DMS53 treated with DMSO at 0.1 percent for 48 hours (cell line): Measurements from ENCODE around the gene EWSR1.
"Not testable (repeated sequence)": the region's sequence is repeated elsewhere in the genome, so short reads cannot be mapped to it uniquely, and the experiment has no call there.

Experiments
- DNase-seq: peaks from one replicate; lab custom pipeline; 2025; ENCODE audit not compliant: unreplicated experiment; lab: John Stamatoyannopoulos, UW

EWSR1 gene

GRCh38 chr22:29245626-29246385, 22.3 kb upstream of the EWSR1 start:
- no peak for DNase-seq

- not testable (repeated sequence) for DNase-seq
Measured at GRCh38 chr22:29247891-29248290, 20.2 kb upstream of the EWSR1 start.

- no peak for DNase-seq
Measured at GRCh38 chr22:29251265-29251664, 16.8 kb upstream of the EWSR1 start.

GRCh38 chr22:29251981-29252911, 15.8 kb upstream of the EWSR1 start:
- no peak for DNase-seq

GRCh38 chr22:29253561-29254285, 14.3 kb upstream of the EWSR1 start:
- no peak for DNase-seq

GRCh38 chr22:29254286-29254660, 13.8 kb upstream of the EWSR1 start:
- no peak for DNase-seq

GRCh38 chr22:29255064-29255621, 12.9 kb upstream of the EWSR1 start:
- DNase-seq, result no peak

- DNase-seq, result no peak
Measured at GRCh38 chr22:29256606-29257325, 11.3 kb upstream of the EWSR1 start.

- DNase-seq, result no peak
Measured at GRCh38 chr22:29257751-29258181, 10.3 kb upstream of the EWSR1 start.

GRCh38 chr22:29258407-29259252, 9.4 kb upstream of the EWSR1 start:
- DNase-seq, result no peak

GRCh38 chr22:29259253-29259899, 8.7 kb upstream of the EWSR1 start:
- no peak for DNase-seq

- DNase-seq, result no peak
Measured at GRCh38 chr22:29260031-29260560, 8.0 kb upstream of the EWSR1 start.

- DNase-seq, result no peak
Measured at GRCh38 chr22:29260601-29261315, 7.3 kb upstream of the EWSR1 start.

- DNase-seq, result no peak
Measured at GRCh38 chr22:29263791-29264276, 4.2 kb upstream of the EWSR1 start.

GRCh38 chr22:29265305-29265704, 2.8 kb upstream of the EWSR1 start:
- DNase-seq, result no peak

- no peak for DNase-seq
Measured at GRCh38 chr22:29265929-29266328, 2.1 kb upstream of the EWSR1 start.

GRCh38 chr22:29266564-29267461, 1.3 kb upstream of the EWSR1 start:
- DNase-seq, result no peak
